DOHH2 (cell line): Measurements from ENCODE around the gene ELANE.

ENCODE experiments used
- H3F3A ChIP-seq: fragments of 200-600 bp; sonication (generic), shearing (Covaris generic); 2 replicates; pipeline ENCODE4 v1.6.0; 2016; ENCODE audit warnings: antibody characterized with exemption, mild to moderate bottlenecking; ENCODE audit not compliant: control insufficient read depth, insufficient read depth
- H3K27ac ChIP-seq: fragments of 200-600 bp; sonication (generic); 2 replicates; pipeline ENCODE4 v1.5.1; 2014; ENCODE audit warnings: low read depth, mild to moderate bottlenecking, low read length, moderate library complexity
- H3K27me3 ChIP-seq: fragments of 200-600 bp; sonication (generic); 2 replicates; pipeline ENCODE4 v1.6.1; 2014; ENCODE audit warnings: mild to moderate bottlenecking, low read length, mixed read lengths; ENCODE audit not compliant: control insufficient read depth
- H3K36me3 ChIP-seq: fragments of 200-600 bp; sonication (generic); 2 replicates; pipeline ENCODE4 v1.6.1; 2014; ENCODE audit warnings: mild to moderate bottlenecking, low read length, moderate library complexity, mixed read lengths; ENCODE audit not compliant: control insufficient read depth
- H3K4me1 ChIP-seq: fragments of 200-600 bp; sonication (generic); 2 replicates; pipeline ENCODE4 v1.6.1; 2014; ENCODE audit warnings: mild to moderate bottlenecking, low read length, mixed read lengths; ENCODE audit not compliant: control insufficient read depth
- H3K4me2 ChIP-seq: fragments of 200-600 bp; sonication (generic); 2 replicates; pipeline ENCODE4 v1.6.0; 2014; ENCODE audit warnings: mild to moderate bottlenecking, low read length, moderate library complexity
- H3K4me3 ChIP-seq: fragments of 200-600 bp; sonication (generic); 2 replicates; pipeline ENCODE4 v1.5.1; 2014; ENCODE audit warnings: mild to moderate bottlenecking, low read length, mixed read lengths
- H3K79me2 ChIP-seq: fragments of 200-600 bp; sonication (generic); 2 replicates; pipeline ENCODE4 v1.6.1; 2014; ENCODE audit warnings: mild to moderate bottlenecking, low read length, mixed read lengths; ENCODE audit not compliant: control insufficient read depth
- H3K9me2 ChIP-seq: fragments of 200-600 bp; sonication (generic); replicated peaks from 2 replicates; pipeline ENCODE4 v1.6.1; 2014; ENCODE audit warnings: mild to moderate bottlenecking, low read length, mixed read lengths; ENCODE audit not compliant: control insufficient read depth
- H3K9me3 ChIP-seq: fragments of 200-600 bp; sonication (generic); 2 replicates; pipeline ENCODE4 v1.6.1; 2014; ENCODE audit warnings: antibody characterized with exemption, low read length, mixed read lengths; ENCODE audit not compliant: control insufficient read depth, insufficient read depth
- H4K20me1 ChIP-seq: fragments of 200-600 bp; sonication (generic); 2 replicates; pipeline ENCODE4 v1.6.0; 2014; ENCODE audit warnings: low read depth, mild to moderate bottlenecking, antibody characterized with exemption, low read length, moderate library complexity; ENCODE audit not compliant: control insufficient read depth, insufficient read depth
- EZH2phosphoT487 ChIP-seq: fragments of 200-600 bp; sonication (generic); IDR thresholded peaks from 2 replicates; pipeline ENCODE4 v1.6.1; 2017; ENCODE audit warnings: borderline replicate concordance, mild to moderate bottlenecking, antibody characterized with exemption, low read length, moderate library complexity, mixed read lengths
- TF ChIP-seq, protein P1 (sequence below): fragments of 200-600 bp; sonication (generic); IDR thresholded peaks from one replicate; pipeline ENCODE4 v1.5.1; 2014; ENCODE audit warnings: antibody characterized with exemption, mild to moderate bottlenecking, low read depth, low read length; ENCODE audit not compliant: poor library complexity, severe bottlenecking

The ELANE gene

DNA sequence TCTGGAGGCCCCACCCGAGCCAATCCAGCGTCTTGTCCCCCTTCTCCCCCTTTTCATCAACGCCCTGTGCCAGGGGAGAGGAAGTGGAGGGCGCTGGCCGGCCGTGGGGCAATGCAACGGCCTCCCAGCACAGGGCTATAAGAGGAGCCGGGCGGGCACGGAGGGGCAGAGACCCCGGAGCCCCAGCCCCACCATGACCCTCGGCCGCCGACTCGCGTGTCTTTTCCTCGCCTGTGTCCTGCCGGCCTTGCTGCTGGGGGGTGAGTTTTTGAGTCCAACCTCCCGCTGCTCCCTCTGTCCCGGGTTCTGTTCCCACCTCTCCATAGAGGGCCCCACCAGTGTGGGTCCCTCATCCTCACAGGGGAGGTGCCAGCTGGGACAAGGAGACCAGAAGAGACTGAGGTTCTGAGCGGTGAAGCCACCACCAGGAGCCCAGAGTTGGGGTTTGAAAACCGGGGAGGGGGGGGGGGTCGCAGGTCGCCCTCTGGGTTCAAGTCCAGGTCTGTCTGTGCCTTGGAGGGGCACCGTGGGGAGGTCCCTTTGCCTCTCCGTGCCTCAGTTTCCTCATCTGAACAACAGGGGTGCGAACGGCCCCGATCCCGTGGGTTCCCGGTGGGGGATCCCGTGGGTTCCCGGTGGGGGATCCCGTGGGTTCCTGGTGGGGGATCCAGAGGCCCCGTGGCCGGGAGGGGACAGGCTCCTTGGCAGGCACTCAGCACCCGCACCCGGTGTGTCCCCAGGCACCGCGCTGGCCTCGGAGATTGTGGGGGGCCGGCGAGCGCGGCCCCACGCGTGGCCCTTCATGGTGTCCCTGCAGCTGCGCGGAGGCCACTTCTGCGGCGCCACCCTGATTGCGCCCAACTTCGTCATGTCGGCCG, at the start of gene ELANE:
Gene ELANE (plus strand): TSS at position 168 of the 878 bp plus-strand sequence. CDS start 26 bp downstream, at position 194.
- no peaks in the 10 kb centered on the region for H3K9me3 ChIP-seq
- H3K27me3 ChIP-seq, result peaks cover 3% of the 10 kb centered on the region; the same call in 1 of the 2 replicates
- no peak within 1 kb of the TSS for H3K4me3 ChIP-seq
- no peaks in the 10 kb centered on the region for H3F3A ChIP-seq
- TF ChIP-seq EZH2phosphoT487, result no peak
- TF ChIP-seq, protein P1, sequence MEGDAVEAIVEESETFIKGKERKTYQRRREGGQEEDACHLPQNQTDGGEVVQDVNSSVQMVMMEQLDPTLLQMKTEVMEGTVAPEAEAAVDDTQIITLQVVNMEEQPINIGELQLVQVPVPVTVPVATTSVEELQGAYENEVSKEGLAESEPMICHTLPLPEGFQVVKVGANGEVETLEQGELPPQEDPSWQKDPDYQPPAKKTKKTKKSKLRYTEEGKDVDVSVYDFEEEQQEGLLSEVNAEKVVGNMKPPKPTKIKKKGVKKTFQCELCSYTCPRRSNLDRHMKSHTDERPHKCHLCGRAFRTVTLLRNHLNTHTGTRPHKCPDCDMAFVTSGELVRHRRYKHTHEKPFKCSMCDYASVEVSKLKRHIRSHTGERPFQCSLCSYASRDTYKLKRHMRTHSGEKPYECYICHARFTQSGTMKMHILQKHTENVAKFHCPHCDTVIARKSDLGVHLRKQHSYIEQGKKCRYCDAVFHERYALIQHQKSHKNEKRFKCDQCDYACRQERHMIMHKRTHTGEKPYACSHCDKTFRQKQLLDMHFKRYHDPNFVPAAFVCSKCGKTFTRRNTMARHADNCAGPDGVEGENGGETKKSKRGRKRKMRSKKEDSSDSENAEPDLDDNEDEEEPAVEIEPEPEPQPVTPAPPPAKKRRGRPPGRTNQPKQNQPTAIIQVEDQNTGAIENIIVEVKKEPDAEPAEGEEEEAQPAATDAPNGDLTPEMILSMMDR, result no peak
- no peak within 1 kb of the TSS for H3K27ac ChIP-seq
- H3K36me3 ChIP-seq, result no peaks in the 10 kb centered on the region
- no peaks in the 10 kb centered on the region for H3K79me2 ChIP-seq
- H3K9me2 ChIP-seq, result no peaks in the 10 kb centered on the region
- H3K4me2 ChIP-seq, result no peak within 1 kb of the TSS
- no peaks in the 10 kb centered on the region for H3K4me1 ChIP-seq
- no peaks in the 10 kb centered on the region for H4K20me1 ChIP-seq

DNA sequence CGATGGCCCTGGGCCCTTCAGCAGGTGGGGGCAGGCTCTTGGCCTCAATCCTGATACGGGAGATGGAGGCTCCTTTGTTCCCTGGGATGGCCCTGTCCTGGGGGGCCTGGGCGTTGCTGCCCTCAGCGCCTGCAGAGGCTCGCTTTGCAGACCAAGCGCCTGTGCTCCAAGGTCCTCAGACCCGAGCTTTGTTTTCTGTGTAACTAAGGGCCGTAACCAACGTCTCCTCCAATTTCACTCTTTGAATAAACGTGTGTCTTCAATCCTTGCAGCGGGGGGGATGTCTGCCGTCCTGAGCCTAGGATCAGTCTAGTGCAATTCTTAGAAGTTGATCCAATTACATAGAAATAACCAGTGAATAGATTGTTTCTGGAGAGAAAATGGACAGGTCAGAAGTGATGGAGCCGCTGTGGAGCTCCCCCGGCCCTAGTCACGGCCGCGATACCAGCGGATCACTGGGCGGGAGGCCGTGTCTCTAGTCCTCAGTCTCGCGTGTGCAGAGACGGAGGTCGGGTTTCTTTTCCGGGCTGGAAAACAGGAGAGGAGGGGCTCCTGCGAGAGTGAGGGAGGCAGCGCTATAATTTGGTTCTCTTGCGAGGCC, 49.5 kb upstream of the ELANE start:
- Histone ChIP-seq H3F3A (no peaks in the 10 kb centered on the region), H3K4me3 (no peak overlapping the region), H3K4me1 (peaks cover 18% of the 10 kb centered on the region), H3K79me2 (peaks cover 97% of the 10 kb centered on the region), H3K9me2 (no peaks in the 10 kb centered on the region), H4K20me1 (peaks cover 67% of the 10 kb centered on the region), H3K9me3 (no peaks in the 10 kb centered on the region), H3K36me3 (peaks cover 97% of the 10 kb centered on the region), H3K27me3 (no peaks in the 10 kb centered on the region), H3K27ac (no peak overlapping the region), H3K4me2 (no peak overlapping the region)
- no peak for TF ChIP-seq EZH2phosphoT487
- TF ChIP-seq, protein P1, result no peak

DNA sequence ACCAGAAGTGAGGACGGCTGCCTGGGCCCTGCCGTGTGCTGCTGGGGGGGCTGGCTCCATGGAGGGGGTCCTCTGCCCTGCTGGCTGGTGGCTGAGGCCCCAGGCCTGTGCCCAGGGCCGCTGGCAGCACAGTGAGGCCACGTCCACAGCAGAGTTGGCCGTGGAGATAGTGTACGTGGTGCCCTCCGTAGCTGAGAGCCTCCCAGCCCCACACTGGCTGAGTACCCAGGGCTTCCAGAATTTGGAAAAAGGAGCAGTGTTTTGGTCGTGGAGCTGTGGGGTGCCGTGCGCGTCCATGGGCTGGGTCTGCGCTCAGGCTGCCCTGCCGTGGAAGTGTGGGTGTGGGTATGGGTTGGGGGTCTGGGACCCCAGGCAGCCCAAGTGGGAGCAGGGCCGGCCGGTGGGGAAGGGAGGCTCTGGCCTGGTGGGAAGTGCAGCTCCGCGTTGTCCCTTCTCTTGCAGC, 49.0 kb upstream of the ELANE start:
- no peak overlapping the region for H3K4me2 ChIP-seq
- H3K9me3 ChIP-seq, result no peaks in the 10 kb centered on the region
- H3K4me1 ChIP-seq, result peaks cover 18% of the 10 kb centered on the region
- H3K4me3 ChIP-seq, result no peak overlapping the region
- no peaks in the 10 kb centered on the region for H3F3A ChIP-seq
- H3K9me2 ChIP-seq, result no peaks in the 10 kb centered on the region
- TF ChIP-seq, protein P1, result no peak
- peaks cover 68% of the 10 kb centered on the region for H4K20me1 ChIP-seq
- peaks cover 100% of the 10 kb centered on the region for H3K36me3 ChIP-seq
- H3K27me3 ChIP-seq, result no peaks in the 10 kb centered on the region
- no peak overlapping the region for H3K27ac ChIP-seq
- H3K79me2 ChIP-seq, result peaks cover 98% of the 10 kb centered on the region
